HG03571 (cell line): ENCODE measurements around the gene DTX3L.

Experiments used
- ATAC-seq: cut with Tn5 transposase; IDR thresholded peaks from one replicate; pipeline ENCODE4 v1.9.1; 2021; ENCODE audit not compliant: unreplicated experiment

Gene DTX3L

DNA sequence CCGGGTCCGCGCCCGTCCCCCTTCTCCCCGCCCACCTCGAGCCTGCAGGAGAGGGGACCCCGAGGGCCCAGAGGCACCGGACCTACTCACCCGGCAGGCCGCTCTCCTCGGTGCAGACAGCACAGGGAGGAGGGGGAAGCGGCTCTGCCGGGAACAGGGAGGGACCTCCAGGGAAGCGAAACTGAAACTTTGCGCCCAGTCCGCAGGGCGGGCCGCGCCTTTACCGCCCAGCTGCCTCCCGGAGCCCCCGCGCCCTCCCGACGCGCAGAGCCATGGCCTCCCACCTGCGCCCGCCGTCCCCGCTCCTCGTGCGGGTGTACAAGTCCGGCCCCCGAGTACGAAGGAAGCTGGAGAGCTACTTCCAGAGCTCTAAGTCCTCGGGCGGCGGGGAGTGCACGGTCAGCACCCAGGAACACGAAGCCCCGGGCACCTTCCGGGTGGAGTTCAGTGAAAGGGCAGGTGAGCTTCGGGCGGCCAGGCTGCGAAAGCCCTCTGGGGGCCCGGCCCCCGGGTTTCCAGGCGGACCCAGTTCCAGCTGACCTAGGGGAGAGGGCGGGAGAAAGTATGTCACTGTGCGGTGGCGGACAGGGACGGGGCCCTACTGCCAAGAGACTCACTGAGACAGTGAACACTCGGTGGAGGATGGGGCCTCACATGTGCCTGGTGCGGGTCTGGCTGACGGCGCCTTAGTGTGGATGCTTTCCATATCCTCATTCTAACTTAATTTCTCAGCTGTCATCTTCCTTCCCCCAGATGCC lies at the start of gene DTX3L, which contains the start of gene PARP9:
Gene DTX3L (plus strand): TSS at position 184 of the 758 bp plus-strand sequence. CDS start 89 bp downstream, at position 273.
Gene PARP9 (minus strand): TSS at position 146 of the 758 bp plus-strand sequence. CDS start 4,680 bp downstream, outside the sequence.
- ATAC-seq, result peak; percentile 69

DNA sequence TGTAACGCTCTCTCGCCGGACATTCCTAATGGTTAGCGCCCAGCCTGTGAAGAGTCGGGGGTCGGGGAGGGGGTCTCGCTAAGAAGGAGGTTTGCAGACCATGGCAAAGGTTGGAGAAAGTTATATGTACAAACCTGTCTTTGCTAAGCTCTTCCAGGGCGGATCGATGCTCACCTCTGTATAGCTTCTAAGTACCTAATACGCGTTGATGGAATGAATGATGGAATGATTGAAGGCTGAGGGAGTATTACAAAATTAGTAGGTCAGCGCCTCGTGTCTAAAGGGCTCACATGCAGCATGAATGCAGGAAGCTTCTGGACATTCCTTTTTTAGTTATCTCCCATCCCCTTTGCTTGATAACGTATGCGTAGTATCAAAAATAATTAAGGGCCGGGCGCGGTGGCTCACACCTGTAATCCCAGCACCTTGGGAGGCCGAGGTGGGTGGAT lies 49.1 kb upstream of the DTX3L start:
- no peak for ATAC-seq

DNA sequence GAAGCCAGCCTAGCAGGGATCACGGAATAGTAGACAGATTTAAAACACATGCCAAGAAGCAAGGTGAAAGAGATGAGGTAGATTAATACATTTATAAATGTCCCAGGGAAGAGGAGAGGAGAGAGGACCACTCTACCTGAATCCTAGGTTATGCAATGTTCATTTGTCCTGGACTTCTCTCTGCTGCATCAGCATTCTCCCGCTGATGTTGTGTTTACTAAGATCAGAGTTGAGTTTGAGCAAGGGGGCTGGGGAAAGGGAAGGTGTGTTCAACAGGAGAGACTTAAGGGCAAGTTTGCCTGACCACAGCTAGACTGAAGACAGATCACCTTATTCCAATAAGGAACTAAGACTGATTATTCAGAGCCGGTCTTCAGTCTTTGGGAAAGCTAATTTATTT lies 48.3 kb upstream of the DTX3L start:
- no peak for ATAC-seq

DNA sequence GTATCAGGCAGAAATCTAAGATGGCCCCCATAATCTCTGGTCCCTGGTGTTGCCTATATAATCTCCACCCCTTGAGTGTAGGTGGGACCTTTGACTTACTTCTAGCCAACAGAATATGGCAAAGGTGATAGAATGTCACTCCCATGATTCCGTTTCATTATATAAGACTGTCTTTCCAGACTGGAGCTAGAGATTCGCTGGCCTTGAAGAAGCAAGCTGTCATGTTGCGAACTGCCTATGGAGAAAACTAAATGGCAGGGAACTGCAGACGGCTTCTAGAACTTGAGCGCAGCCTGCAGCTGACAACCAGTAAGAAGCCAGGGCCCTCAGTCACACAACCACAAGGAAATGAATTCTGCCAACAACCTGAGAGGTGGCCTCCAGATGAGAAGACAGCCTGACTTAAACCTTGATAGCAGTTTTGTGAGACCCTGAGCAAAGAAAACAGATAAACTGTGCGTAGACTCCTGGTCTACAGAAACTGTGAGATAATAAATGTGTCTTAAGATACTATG lies 47.2 kb upstream of the DTX3L start:
- no peak for ATAC-seq

DNA sequence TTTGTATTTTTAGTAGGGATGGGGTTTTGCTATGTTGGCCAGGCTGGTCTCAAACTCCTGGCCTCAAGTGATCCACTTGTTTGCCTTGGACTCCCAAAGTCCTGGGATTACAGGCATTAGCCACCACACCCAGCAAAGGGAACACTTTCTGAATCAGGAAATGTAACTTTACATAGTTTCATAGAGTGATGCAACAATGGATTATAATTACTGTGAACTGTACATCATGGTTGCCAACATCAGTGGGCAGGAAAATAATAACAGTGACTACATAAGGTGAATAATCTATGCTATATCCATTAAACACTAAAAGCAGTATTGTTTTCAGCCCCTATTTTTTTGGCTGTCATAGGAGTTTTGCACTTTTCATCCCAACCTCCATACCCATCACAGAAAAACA lies 44.4 kb upstream of the DTX3L start:
- no peak for ATAC-seq

DNA sequence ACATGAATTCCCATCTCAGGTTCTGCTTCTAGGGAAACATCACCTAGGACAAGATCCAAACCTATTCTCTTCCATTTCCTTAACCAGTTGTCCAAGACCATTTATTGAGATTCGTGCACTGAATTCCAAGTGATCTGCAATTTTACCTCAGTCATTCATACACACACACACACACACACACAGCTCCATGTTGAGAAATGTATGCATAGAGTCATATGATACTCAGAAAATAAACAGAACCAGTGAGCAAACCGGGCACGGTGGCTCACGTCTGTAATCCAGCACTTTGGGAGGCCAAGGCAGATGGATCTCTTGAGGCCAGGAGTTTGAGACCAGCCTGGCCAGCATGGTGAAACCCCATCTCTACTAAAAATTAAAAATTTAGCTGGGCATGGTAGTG lies 43.3 kb upstream of the DTX3L start:
- no peak for ATAC-seq

DNA sequence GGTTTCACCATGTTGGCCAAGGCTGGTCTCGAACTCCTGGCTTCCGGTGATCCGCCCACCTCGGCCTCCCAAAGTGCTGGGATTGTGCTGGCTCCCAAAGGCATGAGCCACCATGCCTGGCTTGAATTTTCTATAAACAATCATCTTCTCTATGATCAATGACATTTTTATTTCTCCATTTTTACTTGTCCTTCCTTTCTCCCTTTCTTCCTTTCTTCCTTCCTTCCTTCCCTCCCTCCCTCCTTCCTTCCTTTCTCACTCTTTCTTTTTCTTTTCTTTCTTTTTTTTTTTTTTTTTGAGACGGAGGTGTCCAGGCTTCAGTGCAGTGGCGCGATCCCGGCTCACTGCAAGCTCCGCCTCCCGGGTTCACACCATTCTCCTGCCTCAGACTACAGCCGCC lies 40.8 kb upstream of the DTX3L start:
- ATAC-seq, result no peak

DNA sequence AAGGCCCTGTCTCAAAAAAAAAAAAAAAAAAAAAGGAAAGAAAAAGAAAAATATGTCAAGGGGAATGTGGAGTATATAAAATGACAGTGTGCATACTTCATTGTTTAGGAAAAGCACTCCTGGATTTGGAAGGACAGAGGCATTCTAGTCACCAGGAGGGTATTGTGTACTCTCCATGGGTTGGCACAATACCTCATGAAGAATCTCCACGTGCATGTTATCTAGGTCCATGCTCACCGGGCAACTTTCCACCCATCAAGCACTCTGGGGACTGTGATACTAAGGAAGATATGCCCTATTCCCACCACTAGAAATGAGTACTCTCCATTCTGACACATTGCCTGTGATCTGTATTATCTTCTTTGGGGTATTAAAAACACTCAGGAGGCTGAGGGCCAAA lies 34.0 kb upstream of the DTX3L start:
- no peak for ATAC-seq

DNA sequence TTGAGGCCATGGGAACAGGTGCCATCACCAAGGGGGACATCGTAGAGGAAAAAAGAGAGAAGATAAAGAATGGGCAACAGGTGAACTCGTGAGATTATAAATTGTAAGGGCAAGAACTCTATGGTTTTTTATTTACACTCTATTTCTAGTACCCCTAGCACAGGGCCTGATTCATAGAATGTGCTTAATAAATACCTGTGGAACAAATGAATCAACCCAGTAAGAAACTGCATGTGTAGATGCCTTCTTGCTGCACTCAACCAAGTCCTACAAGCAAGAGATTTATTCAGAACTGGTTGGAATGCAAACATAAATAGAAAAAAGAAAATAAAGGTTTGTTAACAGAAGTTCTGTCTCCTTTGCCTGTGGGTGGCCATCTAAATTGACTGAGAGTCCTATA lies 30.7 kb upstream of the DTX3L start:
- no peak for ATAC-seq

DNA sequence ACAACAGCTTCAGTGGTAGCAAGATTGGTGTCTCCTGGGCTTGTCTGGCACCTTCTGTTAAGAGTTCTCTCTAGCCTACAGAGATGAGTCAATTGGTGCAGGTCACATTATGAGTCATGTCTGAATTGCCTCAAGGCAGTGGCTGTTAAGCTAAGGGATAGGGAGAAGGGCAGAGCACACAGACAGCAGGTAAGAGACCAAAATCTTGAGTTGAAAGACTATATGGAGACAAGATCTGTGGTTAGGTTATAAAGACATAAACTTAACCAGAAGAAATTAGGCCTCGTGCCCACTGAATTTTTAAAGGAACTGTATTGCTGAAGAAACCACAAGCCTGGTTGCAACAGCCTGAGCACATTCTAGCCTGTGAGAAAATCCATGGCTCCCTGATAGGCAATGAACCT lies 30.2 kb upstream of the DTX3L start:
- peak; percentile 97 for ATAC-seq

DNA sequence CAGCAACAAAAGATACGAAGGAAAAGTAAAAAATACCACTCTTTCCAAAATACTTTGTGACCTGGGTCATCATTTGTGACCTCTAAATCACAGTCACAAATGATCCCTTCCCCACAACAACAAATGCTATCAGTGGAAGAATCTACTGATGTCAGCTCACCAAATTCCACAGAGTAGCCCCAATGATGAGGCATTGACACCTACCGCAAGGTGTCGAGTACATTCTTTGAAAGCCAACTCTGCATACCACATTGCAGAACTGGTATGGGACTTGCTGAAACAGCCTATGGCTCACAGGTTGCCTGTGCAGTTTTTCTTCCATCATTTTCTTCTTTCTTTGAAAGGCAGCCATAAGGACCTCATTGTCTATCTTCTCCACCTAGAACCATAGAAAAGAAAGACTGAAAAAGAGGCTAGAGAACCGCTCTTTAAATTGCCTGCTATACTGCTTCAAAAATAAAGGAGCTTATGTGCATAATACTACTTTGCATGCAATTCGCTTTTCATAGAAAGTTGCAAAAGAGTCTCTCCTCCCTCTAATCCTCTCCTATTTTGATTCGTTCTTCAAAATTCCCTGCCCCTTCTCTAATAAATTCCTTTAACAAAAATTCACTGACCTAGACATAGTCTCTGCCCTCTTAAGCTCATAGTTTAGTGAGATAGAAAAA lies 28.0 kb upstream of the DTX3L start:
- ATAC-seq, result no peak

DNA sequence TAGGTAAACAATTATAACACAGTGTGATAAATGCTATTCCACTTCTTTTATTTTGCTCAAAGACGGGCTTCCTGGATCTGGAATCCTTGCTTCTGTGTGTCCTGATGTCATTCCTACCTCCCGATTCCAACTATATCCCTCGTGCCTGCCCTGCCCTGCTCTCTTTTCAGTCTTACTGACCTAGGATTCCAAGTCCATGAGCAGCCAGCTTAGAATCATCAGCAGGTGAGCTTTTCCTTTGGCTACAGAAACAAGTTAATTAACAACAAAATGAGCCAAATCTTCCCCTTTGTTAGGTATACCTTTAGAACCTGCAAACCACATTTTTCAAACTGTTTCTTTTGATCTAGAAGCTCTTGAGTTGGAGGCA lies 27.5 kb upstream of the DTX3L start:
- ATAC-seq, result no peak

DNA sequence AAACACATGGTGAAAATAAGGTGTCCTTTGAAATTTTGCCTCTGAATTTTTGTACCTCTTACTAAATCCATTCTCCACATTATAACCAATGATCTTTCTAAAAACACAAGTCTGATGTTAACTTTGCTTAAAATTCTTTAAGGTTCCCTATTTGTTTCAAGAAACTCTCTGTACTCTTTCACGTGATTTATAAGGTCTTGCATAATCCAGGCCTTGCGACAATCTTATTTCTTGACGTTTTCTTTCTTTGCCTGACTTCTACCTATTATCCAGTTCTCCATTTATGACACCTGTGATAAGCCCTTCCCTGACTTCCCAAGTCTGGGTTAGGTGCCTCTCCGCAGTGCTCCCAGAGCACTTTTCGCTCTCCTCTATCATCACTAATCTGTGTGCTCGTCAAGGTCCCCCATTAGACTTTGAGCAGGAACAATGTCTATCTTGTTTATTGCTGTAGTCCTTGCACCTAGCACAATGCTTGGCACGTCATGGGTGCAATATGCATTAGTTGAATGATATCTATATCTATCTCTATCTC lies 25.1 kb upstream of the DTX3L start:
- ATAC-seq, result no peak

DNA sequence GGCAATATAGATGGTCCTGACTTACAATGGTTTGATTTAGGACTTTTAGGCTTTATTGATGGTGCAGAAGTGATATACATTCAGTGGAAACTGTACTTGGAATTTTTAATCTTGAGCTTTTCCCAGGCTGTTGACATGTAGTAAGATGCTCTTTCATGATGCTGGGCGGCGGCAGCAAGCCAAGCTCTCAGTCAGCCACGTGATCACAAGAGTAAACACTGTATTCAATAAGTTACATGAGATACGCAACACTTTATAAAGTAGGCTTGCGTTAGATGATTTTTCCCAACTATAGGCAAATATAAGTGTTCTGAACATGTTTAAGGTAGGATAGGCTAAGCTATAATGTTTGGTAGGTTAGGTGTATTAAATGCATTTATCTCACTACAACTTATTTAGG lies 18.0 kb upstream of the DTX3L start:
- no peak for ATAC-seq

DNA sequence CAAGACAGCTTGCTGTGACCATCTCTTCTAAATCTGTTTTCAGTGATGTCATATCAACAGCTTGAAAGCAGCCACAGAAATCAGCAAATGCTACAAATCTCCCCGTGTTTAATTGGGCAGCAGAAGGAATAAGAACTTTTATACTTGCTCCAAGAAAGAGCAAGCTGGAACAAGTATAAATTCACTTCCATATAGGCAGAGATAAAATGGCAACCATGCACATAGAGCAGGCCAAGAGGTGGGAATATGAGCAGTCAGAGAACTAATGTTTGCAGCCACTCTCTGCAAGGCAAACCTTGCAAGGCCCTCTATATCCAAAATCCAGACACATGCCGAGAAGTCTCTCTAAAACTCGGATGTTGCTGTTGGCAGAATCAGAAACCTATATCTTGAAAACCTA lies 16.1 kb upstream of the DTX3L start:
- ATAC-seq, result no peak

DNA sequence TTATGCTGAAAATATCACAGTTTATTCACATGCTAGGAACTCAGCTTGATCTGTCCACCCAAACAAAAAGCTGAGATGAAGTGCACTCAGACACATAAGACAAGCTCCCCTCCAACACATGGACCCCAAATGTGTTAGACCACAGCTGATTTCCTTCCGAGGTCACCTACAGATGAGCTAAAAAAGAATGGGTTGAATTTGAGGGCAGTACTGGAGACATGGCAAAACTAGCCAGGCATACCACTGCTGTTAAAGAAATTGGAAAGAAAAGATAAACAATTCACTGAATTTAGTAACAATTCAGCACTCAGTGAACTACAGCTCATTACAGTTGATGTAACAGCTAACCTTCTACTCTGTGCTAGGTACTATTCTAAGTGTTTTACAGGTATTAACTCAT lies 15.5 kb upstream of the DTX3L start:
- ATAC-seq, result no peak

DNA sequence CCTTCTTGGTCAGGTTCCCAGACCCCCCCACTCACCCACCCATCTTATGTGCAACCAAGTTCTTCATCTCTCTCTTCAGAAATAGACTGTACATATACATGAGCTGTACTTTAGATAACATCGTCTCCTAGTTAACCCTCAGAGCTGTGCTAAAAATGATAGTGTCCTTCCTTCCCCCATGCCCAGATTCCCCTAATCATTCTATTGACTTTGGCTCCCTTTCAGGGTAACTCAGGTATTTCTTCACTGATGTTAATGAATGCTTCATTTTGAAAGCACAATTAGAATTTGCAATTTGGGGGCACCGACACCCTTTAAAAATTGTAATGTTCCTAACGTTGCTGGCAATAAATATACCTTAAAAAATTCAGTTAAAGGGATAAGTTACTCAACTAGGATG lies 11.0 kb upstream of the DTX3L start:
- no peak for ATAC-seq

DNA sequence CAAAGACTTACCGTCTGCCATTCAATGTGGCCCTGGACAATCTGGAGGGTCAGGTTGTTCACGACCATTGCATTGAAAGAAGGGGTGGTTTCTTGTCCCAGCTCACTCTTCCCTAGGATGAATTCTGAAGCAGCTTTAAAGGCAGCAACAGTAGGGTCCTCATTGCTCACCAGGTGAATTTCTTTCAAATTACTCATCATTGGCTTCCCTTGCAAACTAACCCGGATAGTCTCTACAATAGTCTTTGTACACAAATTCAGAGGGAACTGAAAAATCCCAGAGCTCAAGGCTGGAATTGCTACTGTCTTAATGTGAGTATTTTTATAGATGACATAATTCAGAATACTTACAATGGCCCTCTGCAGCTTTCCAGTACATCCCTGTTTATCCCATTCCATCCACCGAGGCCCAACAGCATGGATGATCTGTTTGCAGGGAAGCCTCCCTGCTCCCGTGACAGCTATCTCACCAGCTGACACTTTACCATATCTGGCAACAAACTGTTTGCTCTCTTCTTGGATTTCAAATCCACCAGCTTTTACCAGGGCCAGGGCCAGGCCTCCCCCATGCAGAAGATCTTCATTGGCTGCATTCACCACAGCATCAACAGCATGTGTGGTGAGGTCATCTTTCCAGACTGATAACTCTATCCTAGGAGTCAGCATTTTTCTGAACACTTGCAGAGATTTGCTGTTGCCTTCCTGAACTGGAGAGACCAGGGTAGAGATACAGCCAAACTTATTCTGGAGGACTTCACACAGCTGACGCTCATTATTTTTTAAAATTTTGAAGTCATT lies 8.7 kb upstream of the DTX3L start:
- ATAC-seq, result no peak

DNA sequence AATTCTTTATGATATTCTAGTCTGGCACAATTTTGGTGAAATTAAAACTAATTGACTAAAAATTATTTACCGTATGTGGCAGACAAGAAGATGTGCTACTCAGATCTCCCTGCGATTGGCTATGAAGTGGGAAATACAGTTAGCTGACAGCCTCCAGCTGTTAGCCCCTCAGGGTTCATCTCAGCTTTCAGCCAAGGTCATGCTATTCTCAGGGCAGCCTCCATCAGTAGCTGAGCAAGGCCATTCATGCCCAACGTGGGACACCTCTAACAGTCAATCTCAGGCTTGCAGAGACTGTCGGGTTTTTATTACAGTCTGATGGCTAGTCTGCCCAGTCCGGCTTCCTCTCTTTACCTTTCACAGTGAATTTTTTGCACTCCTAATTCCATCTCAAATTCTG lies 6.8 kb upstream of the DTX3L start:
- ATAC-seq, result no peak

DNA sequence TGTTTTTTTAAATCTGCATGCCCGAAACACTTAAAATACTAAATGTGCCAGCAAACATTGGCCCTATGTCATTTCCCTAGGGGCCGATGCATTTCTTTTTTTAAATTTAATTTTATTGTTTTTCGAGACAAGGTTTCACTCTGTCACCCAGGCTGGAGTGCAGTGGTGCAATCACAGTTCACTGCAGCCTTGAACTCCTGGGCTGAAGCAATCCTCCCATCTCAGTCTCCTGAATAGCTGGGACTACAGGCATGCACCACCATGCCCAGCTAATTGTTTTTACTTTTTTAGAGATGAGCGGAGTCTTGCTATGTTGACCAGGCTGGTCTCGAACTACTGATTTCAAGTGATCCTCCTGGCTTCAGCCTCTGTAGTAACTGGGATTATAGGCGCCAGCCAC lies 5.5 kb upstream of the DTX3L start:
- ATAC-seq, result no peak

DNA sequence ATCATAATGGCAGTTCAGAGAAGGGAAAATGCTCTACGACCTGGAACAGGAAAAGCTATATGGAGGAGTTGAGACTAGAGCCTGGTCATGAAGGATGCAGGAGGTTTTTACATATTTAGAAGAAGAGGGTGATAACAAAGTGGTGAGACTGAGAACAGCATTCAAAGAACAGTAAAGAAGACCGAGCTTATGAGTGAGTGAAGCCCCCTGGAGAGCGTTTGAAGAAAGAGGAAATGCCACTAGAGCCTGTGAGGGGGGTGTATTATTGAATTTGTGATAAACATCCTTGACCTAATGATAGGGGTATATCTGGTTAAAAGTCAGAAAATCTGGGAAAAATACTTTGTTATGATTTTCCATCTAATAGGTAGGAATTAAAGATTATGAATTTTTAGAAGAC lies 4.2 kb upstream of the DTX3L start:
- ATAC-seq, result no peak
